Naive B cell (primary cell): Measurements from ENCODE around the gene PCDH1. TPM values are rescaled to one million over a fixed set of nuclear protein-coding genes. Genes with fewer than 3 reads are reported as not detected.
"Not testable (repeated sequence)": the region's sequence is repeated elsewhere in the genome, so short reads cannot be mapped to it uniquely, and the experiment has no call there.

Source experiments
- ATAC-seq, 2 donors: fragments of 150-1000 bp; cut with Tn5 transposase; 2 replicates each; pipeline ENCODE4 v1.10.0; 2021; ENCODE audit warnings: low read depth in 2 of 2, mild to moderate bottlenecking in 2 of 2, moderate library complexity in 2 of 2
- DNase-seq: peaks from one replicate; pipeline ENCODE4 v3.0.0; 2022
- H3K27ac Mint-ChIP-seq, 6 donors: one replicate each; pipeline ENCODE4 v1.8.0; 2020 to 2022; ENCODE audit warnings: mild to moderate bottlenecking in 6 of 6, mixed read lengths in 6 of 6, moderate library complexity in 5 of 6, inconsistent platforms in 2 of 6
- H3K27me3 Mint-ChIP-seq, 3 donors: one replicate each; pipeline ENCODE4 v1.8.0; 2021 to 2022; ENCODE audit warnings: mixed read lengths in 3 of 3, mild to moderate bottlenecking in 1 of 3
- H3K36me3 Mint-ChIP-seq, 2 donors: one replicate each; pipeline ENCODE4 v1.8.0; 2020 to 2022; ENCODE audit warnings: mixed read lengths in 2 of 2, inconsistent platforms in 1 of 2, mild to moderate bottlenecking in 1 of 2
- H3K4me1 Mint-ChIP-seq, 3 donors: one replicate each; pipeline ENCODE4 v1.8.0; 2020 to 2022; ENCODE audit warnings: mixed read lengths in 3 of 3, inconsistent platforms in 1 of 3, mild to moderate bottlenecking in 1 of 3, moderate library complexity in 1 of 3
- H3K4me3 Mint-ChIP-seq, 8 donors: one replicate each; pipeline ENCODE4 v1.8.0; 2020 to 2022; ENCODE audit warnings: mild to moderate bottlenecking in 8 of 8, mixed read lengths in 8 of 8, moderate library complexity in 8 of 8, inconsistent platforms in 2 of 8
- H3K9me3 Mint-ChIP-seq, 7 donors: one replicate each; pipeline ENCODE4 v1.8.0; 2020 to 2022; ENCODE audit warnings: mixed read lengths in 7 of 7, mild to moderate bottlenecking in 5 of 7, inconsistent platforms in 2 of 7, moderate library complexity in 1 of 7
- polyA plus RNA-seq, 6 donors: library from polyadenylated mRNA; unstranded; fragments of 300-500 nt; fragmentation: Illumina TruSeq; gene quantifications; one replicate each; pipeline ENCODE4 v1.2.3, GENCODE V29; 2021; ENCODE audit warnings: low read depth in 6 of 6

PCDH1 gene
- polyA plus RNA-seq, result not detected

GRCh38 chr5:141878186-141878710 is at the start of gene PCDH1:
TSS of gene PCDH1 (minus strand) at chr5:141878410. CDS start at chr5:141878262, 148 bp downstream.
- DNase-seq, result peak; percentile 28
- H3K36me3 Mint-ChIP-seq, result peaks cover 0 to 8% of the 10 kb centered on the region in 2 donors
- peaks cover 0 to 2% (median 0%) of the 10 kb centered on the region in 7 donors for H3K9me3 Mint-ChIP-seq
- peak within 1 kb of the TSS; percentile 78 to 94 (median 86) for H3K4me3 Mint-ChIP-seq
- H3K27ac Mint-ChIP-seq, result peak within 1 kb of the TSS in 5 of 6 donors; percentile 14 to 97 (median 51)
- ATAC-seq, result peak; percentile 21 to 22
- H3K27me3 Mint-ChIP-seq, result peaks cover 56 to 89% (median 87%) of the 10 kb centered on the region in 3 donors
- peaks cover 27 to 30% (median 28%) of the 10 kb centered on the region in 3 donors for H3K4me1 Mint-ChIP-seq

GRCh38 chr5:141926434-141926833 is 48.2 kb upstream of the PCDH1 start:
- no peak for ATAC-seq
- Mint-ChIP-seq H3K36me3 (peaks cover 12 to 47% of the 10 kb centered on the region in 2 donors), H3K9me3 (no peaks in the 10 kb centered on the region), H3K4me3 (peak overlapping the region in 1 of 8 donors; percentile 79), H3K4me1 (peaks cover 28 to 40% (median 30%) of the 10 kb centered on the region in 3 donors), H3K27me3 (no peaks in the 10 kb centered on the region), H3K27ac (peak overlapping the region in 1 of 6 donors; percentile 63)
- no peak for DNase-seq

GRCh38 chr5:141923448-141924313 is 45.5 kb upstream of the PCDH1 start, which contains the start of gene DELE1:
TSS of gene DELE1 (plus strand) at chr5:141923871. CDS start at chr5:141923942, 71 bp downstream.
- peaks cover 4 to 35% of the 10 kb centered on the region in 2 donors for H3K36me3 Mint-ChIP-seq
- peak within 1 kb of the TSS; percentile 98 to 99 (median 99) for H3K27ac Mint-ChIP-seq
- no peaks in the 10 kb centered on the region for H3K27me3 Mint-ChIP-seq
- ATAC-seq (peak; percentile 94 to 95), DNase-seq (peak; percentile 92)
- H3K4me1 Mint-ChIP-seq, result peaks cover 26 to 40% (median 28%) of the 10 kb centered on the region in 3 donors
- peak within 1 kb of the TSS; percentile 88 to 98 (median 96) for H3K4me3 Mint-ChIP-seq
- no peaks in the 10 kb centered on the region for H3K9me3 Mint-ChIP-seq

- ATAC-seq, H3K9me3 Mint-ChIP-seq, DNase-seq, H3K27me3 Mint-ChIP-seq: not testable (repeated sequence)
- H3K36me3 Mint-ChIP-seq, result peaks cover 4 to 28% of the 10 kb centered on the region in 2 donors
- H3K4me3 Mint-ChIP-seq, result peak overlapping the region; percentile 88 to 98 (median 96)
- H3K4me1 Mint-ChIP-seq, result peaks cover 25 to 38% (median 28%) of the 10 kb centered on the region in 3 donors
- peak overlapping the region; percentile 98 to 99 (median 99) for H3K27ac Mint-ChIP-seq
Measured at GRCh38 chr5:141922827-141923447, 44.7 kb upstream of the PCDH1 start.

- Mint-ChIP-seq H3K27ac (no peak overlapping the region), H3K4me1 (peaks cover 23 to 37% (median 24%) of the 10 kb centered on the region in 3 donors), H3K36me3 (peaks cover 4 to 10% of the 10 kb centered on the region in 2 donors), H3K9me3 (no peaks in the 10 kb centered on the region), H3K27me3 (peaks cover 0 to 11% (median 0%) of the 10 kb centered on the region in 3 donors), H3K4me3 (peak overlapping the region in 1 of 8 donors; percentile 64)
- no peak for DNase-seq
- ATAC-seq, result no peak
Measured at GRCh38 chr5:141920771-141921170, 42.6 kb upstream of the PCDH1 start.

GRCh38 chr5:141919218-141920119 is 41.3 kb upstream of the PCDH1 start:
- DNase-seq, result no peak
- Mint-ChIP-seq H3K9me3 (no peaks in the 10 kb centered on the region), H3K36me3 (peaks cover 0 to 10% of the 10 kb centered on the region in 2 donors), H3K27me3 (peaks cover 0 to 11% (median 0%) of the 10 kb centered on the region in 3 donors), H3K4me3 (no peak overlapping the region), H3K4me1 (peaks cover 20 to 36% (median 20%) of the 10 kb centered on the region in 3 donors), H3K27ac (peak overlapping the region in 1 of 6 donors; percentile 24)
- ATAC-seq, result no peak

GRCh38 chr5:141917760-141918159 is 39.5 kb upstream of the PCDH1 start:
- no peaks in the 10 kb centered on the region for H3K36me3 Mint-ChIP-seq
- ATAC-seq (no peak), DNase-seq (no peak)
- no peak overlapping the region for H3K4me3 Mint-ChIP-seq
- H3K27ac Mint-ChIP-seq, result no peak overlapping the region
- H3K4me1 Mint-ChIP-seq, result peaks cover 18 to 31% (median 22%) of the 10 kb centered on the region in 3 donors
- H3K9me3 Mint-ChIP-seq, result no peaks in the 10 kb centered on the region
- peaks cover 0 to 11% (median 0%) of the 10 kb centered on the region in 3 donors for H3K27me3 Mint-ChIP-seq

GRCh38 chr5:141916522-141916921 is 38.3 kb upstream of the PCDH1 start:
- no peaks in the 10 kb centered on the region for H3K36me3 Mint-ChIP-seq
- H3K27ac Mint-ChIP-seq, result no peak overlapping the region
- H3K4me1 Mint-ChIP-seq, result peaks cover 18 to 28% (median 22%) of the 10 kb centered on the region in 3 donors
- no peaks in the 10 kb centered on the region for H3K9me3 Mint-ChIP-seq
- no peak for ATAC-seq
- no peak for DNase-seq
- peak overlapping the region in 2 of 8 donors; percentile 36 to 54 for H3K4me3 Mint-ChIP-seq
- H3K27me3 Mint-ChIP-seq, result peaks cover 0 to 16% (median 0%) of the 10 kb centered on the region in 3 donors

- Mint-ChIP-seq H3K4me3 (peak overlapping the region in 1 of 8 donors; percentile 40), H3K27me3 (peaks cover 0 to 16% (median under 1%) of the 10 kb centered on the region in 3 donors), H3K9me3 (no peaks in the 10 kb centered on the region), H3K4me1 (peaks cover 18 to 28% (median 22%) of the 10 kb centered on the region in 3 donors), H3K27ac (no peak overlapping the region), H3K36me3 (no peaks in the 10 kb centered on the region)
- DNase-seq (no peak), ATAC-seq (peak in 1 of 2 donors; percentile 10)
Measured at GRCh38 chr5:141915881-141916336, 37.7 kb upstream of the PCDH1 start.

GRCh38 chr5:141914797-141915196 is 36.6 kb upstream of the PCDH1 start:
- Mint-ChIP-seq H3K36me3 (no peaks in the 10 kb centered on the region), H3K27ac (peak overlapping the region in 2 of 6 donors; percentile 4 to 87), H3K27me3 (peaks cover 5 to 23% (median 9%) of the 10 kb centered on the region in 3 donors), H3K4me3 (peak overlapping the region; percentile 44 to 79 (median 70)), H3K4me1 (peaks cover 18 to 28% (median 22%) of the 10 kb centered on the region in 3 donors), H3K9me3 (peaks cover 0 to 2% (median 0%) of the 10 kb centered on the region in 7 donors)
- ATAC-seq (no peak), DNase-seq (no peak)

- no peaks in the 10 kb centered on the region for H3K36me3 Mint-ChIP-seq
- H3K4me1 Mint-ChIP-seq, result peaks cover 18 to 28% (median 22%) of the 10 kb centered on the region in 3 donors
- peak; percentile 38 for DNase-seq
- peak overlapping the region; percentile 61 to 91 (median 85) for H3K4me3 Mint-ChIP-seq
- peak; percentile 73 to 76 for ATAC-seq
- peak overlapping the region in 2 of 6 donors; percentile 4 to 34 for H3K27ac Mint-ChIP-seq
- H3K27me3 Mint-ChIP-seq, result peaks cover 5 to 25% (median 9%) of the 10 kb centered on the region in 3 donors
- H3K9me3 Mint-ChIP-seq, result peaks cover 0 to 2% (median 0%) of the 10 kb centered on the region in 7 donors
Measured at GRCh38 chr5:141914199-141914743, 36.1 kb upstream of the PCDH1 start.
